ENCODE data around the gene SRRM4.

Gene SRRM4

DNA sequence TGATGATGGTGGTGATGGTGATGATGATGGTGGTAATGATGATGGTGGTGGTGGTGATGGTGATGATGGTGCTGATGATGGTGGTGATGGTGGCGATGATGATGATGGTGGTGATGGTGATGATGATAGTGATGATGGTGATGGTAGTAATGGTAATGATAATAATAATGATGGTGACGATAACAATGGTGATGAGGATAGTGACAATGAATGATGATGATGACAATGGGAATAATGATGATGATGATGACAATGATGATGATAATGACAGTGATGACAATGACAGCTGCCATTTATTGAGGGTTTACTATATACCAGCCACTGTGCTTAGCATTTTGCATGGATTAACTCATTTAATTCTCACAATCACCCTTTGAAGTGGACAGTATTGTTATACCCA lies 94.6 kb downstream of the SRRM4 start:
- TF ChIP-seq, protein P1, sequence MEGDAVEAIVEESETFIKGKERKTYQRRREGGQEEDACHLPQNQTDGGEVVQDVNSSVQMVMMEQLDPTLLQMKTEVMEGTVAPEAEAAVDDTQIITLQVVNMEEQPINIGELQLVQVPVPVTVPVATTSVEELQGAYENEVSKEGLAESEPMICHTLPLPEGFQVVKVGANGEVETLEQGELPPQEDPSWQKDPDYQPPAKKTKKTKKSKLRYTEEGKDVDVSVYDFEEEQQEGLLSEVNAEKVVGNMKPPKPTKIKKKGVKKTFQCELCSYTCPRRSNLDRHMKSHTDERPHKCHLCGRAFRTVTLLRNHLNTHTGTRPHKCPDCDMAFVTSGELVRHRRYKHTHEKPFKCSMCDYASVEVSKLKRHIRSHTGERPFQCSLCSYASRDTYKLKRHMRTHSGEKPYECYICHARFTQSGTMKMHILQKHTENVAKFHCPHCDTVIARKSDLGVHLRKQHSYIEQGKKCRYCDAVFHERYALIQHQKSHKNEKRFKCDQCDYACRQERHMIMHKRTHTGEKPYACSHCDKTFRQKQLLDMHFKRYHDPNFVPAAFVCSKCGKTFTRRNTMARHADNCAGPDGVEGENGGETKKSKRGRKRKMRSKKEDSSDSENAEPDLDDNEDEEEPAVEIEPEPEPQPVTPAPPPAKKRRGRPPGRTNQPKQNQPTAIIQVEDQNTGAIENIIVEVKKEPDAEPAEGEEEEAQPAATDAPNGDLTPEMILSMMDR (IDR thresholded peaks at IDR 0.05; ENCODE audit: low read depth, low read length) = no peak
- TF ChIP-seq, protein P2, sequence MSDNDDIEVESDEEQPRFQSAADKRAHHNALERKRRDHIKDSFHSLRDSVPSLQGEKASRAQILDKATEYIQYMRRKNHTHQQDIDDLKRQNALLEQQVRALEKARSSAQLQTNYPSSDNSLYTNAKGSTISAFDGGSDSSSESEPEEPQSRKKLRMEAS (IDR thresholded peaks at IDR 0.05; ENCODE audit: low read depth, low read length) = no peak
- no peak for TF ChIP-seq MYC (IDR thresholded peaks at IDR 0.05; ENCODE audit: low read depth, low read length)
- no peak for TF ChIP-seq POLR2A (IDR thresholded peaks at IDR 0.05; ENCODE audit: extremely low read depth, insufficient read length)
- DNase-seq (ENCODE audit: low read depth) = no peak
- no peak overlapping the region for H3K4me3 ChIP-seq (ENCODE audit: low read depth, low read length)

DNA sequence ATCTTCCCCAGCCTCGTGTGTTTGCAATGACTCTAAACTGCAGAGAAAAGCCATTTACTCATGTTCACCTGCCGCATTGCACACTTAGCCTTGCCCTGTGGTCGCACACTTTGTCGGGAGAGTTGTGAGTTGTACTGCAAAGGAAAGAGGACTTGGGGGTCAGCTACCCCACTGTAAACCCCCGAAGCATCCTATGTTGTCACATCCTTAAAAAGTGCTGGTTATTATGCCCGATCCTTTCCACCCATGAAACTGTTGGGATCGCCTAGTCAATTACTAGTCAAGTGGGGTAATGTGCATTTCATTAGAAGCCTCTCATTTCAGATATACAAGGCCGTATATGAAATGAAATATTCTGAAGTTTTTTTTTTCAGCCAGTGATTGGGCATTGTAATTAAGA lies 98.2 kb downstream of the SRRM4 start:
- TF ChIP-seq, protein P2 (IDR thresholded peaks at IDR 0.05; ENCODE audit: low read depth, low read length) = no peak
- TF ChIP-seq POLR2A (IDR thresholded peaks at IDR 0.05; ENCODE audit: extremely low read depth, insufficient read length) (no peak), MYC (IDR thresholded peaks at IDR 0.05; ENCODE audit: low read depth, low read length) (no peak)
- TF ChIP-seq, protein P1 (IDR thresholded peaks at IDR 0.05; ENCODE audit: low read depth, low read length) = no peak

DNA sequence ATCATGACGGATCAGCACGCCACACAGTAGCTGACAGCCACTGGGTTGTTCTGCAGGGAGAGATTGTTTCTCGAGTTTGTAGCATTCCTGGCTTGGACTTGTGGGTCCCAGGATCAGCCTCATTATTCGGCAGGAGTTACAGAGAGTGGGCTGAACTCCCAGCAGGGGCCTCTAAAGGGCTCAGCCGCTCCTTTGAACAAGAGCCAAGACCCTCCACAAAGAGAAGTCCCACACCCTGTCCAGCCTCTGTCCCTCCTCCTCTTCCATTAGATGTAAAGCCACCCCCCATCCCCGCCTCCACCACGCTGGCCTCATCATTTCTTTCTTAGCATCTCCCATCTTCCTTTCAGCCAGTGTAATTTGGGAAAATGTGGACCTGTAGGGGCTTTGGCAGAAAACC lies 100.7 kb downstream of the SRRM4 start:
- no peak overlapping the region for H3K4me3 ChIP-seq (ENCODE audit: low read depth, low read length)
- DNase-seq (ENCODE audit: low read depth) = no peak
- TF ChIP-seq POLR2A (IDR thresholded peaks at IDR 0.05; ENCODE audit: extremely low read depth, insufficient read length) (no peak), MYC (IDR thresholded peaks at IDR 0.05; ENCODE audit: low read depth, low read length) (no peak)
- TF ChIP-seq, protein P2 (IDR thresholded peaks at IDR 0.05; ENCODE audit: low read depth, low read length) = no peak
- TF ChIP-seq, protein P1 (IDR thresholded peaks at IDR 0.05; ENCODE audit: low read depth, low read length) = no peak

More for the DNA sequence above, 98.2 kb downstream of the SRRM4 start:
- no peak overlapping the region for H3K4me3 ChIP-seq (ENCODE audit: low read depth, low read length)
- DNase-seq (ENCODE audit: low read depth) = no peak

DNA sequence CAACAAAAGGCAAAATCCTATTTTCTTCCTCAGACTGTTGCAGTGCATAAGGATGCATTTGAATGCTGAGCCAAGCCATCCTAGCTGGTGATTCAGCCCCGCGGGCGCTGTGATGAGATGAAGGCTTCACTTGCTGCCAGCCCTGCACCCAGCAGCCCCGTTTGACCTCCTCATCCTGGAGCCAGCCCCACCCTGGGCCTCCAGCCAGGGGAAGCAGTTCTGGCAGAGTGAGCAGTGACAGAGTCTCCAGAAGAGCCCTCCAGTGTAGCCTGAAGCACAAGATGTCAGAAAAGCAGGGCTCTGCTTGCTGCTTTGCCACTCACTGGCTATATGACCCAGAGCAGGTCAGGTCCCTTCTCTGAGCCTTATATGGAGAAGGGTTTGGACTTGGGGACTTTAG lies 101.2 kb downstream of the SRRM4 start:
- H3K4me3 ChIP-seq (ENCODE audit: low read depth, low read length) = no peak overlapping the region
- DNase-seq (ENCODE audit: low read depth) = no peak
- TF ChIP-seq MYC (IDR thresholded peaks at IDR 0.05; ENCODE audit: low read depth, low read length) (no peak), POLR2A (IDR thresholded peaks at IDR 0.05; ENCODE audit: extremely low read depth, insufficient read length) (no peak)
- TF ChIP-seq, protein P1 (IDR thresholded peaks at IDR 0.05; ENCODE audit: low read depth, low read length) = no peak
- TF ChIP-seq, protein P2 (IDR thresholded peaks at IDR 0.05; ENCODE audit: low read depth, low read length) = no peak

DNA sequence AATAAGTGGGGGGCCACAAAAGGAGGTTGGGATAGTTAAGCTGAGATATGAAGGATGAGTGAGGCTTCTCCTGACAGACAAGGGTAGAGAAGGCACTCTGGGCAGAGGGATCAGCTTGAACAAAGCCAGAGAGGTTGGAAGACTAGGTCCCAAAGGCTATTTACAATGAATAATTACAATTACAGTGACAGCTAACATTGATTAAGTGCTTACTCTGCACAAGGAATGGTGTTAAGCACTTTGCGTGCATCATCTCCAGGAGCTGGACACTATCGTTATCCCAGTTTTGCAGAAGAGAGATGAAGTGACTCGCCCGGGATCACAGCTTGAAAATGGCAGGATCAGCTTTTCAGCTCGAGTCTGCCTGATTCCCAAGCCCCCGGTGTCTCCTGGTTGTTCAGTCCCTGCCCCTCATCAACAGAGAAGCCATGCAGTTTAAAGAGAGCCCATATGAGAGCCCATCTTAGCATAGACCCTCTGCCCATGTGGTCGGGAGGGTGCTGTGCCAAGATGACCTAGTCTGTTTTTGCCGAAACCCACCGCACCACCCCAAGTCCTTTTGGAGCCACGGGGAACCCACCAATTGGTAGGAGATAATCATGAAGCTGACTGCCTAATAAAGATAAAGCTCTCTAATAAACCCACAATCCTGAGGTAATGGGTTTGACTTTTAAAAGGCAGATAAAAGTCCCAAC lies 107.5 kb downstream of the SRRM4 start:
- DNase-seq (ENCODE audit: low read depth) = no peak
- no peak for TF ChIP-seq POLR2A (IDR thresholded peaks at IDR 0.05; ENCODE audit: extremely low read depth, insufficient read length)
- TF ChIP-seq, protein P1 (IDR thresholded peaks at IDR 0.05; ENCODE audit: low read depth, low read length) = no peak
- TF ChIP-seq MYC (IDR thresholded peaks at IDR 0.05; ENCODE audit: low read depth, low read length) = no peak
- TF ChIP-seq, protein P2 (IDR thresholded peaks at IDR 0.05; ENCODE audit: low read depth, low read length) = no peak
- no peak overlapping the region for H3K4me3 ChIP-seq (ENCODE audit: low read depth, low read length)

Data from NB4 (cell line).